T-helper 22 cell (primary cell): Measurements from ENCODE around the gene PPARD.
"Not testable (repeated sequence)": the region's sequence is repeated elsewhere in the genome, so short reads cannot be mapped to it uniquely, and the experiment has no call there.

Experiments
- DNase-seq: peaks from one replicate; pipeline ENCODE4 v3.0.0-alpha.2; 2020; ENCODE audit warnings: low read depth

PPARD gene

GRCh38 chr6:35342258-35343091 lies at the start of gene PPARD:
Gene PPARD (plus strand): TSS chr6:35342558. CDS start chr6:35411088, 68,530 bp downstream.
- DNase-seq = peak; percentile 94

- DNase-seq = no peak
These were observed 48.7 kb upstream of the PPARD start for GRCh38 chr6:35293681-35294080.

- DNase-seq = peak; percentile 17
These were observed 47.9 kb upstream of the PPARD start for GRCh38 chr6:35294308-35294945.

GRCh38 chr6:35295036-35295435 lies 47.3 kb upstream of the PPARD start:
- DNase-seq = no peak

GRCh38 chr6:35295521-35296315 lies 46.6 kb upstream of the PPARD start:
- DNase-seq = no peak

GRCh38 chr6:35296931-35297600 lies 45.3 kb upstream of the PPARD start:
- no peak for DNase-seq

- DNase-seq = peak; percentile 77
These were observed 44.5 kb upstream of the PPARD start, which contains the start of gene DEF6 for GRCh38 chr6:35297601-35298481. Gene DEF6 (plus strand): TSS chr6:35297818. CDS start chr6:35297857, 39 bp downstream.

GRCh38 chr6:35298625-35299140 lies 43.7 kb upstream of the PPARD start:
- DNase-seq = no peak

GRCh38 chr6:35299674-35300073 lies 42.7 kb upstream of the PPARD start:
- DNase-seq = peak; percentile 13

- peak; percentile 51 for DNase-seq
These were observed 41.5 kb upstream of the PPARD start for GRCh38 chr6:35300848-35301247.

- DNase-seq = peak; percentile 83
These were observed 39.6 kb upstream of the PPARD start for GRCh38 chr6:35302604-35303241.

GRCh38 chr6:35304299-35304698 lies 38.1 kb upstream of the PPARD start:
- DNase-seq = no peak

- peak; percentile 13 for DNase-seq
These were observed 37.2 kb upstream of the PPARD start for GRCh38 chr6:35305117-35305516.

GRCh38 chr6:35307138-35307537 lies 35.2 kb upstream of the PPARD start:
- not testable (repeated sequence) for DNase-seq

- not testable (repeated sequence) for DNase-seq
These were observed 33.8 kb upstream of the PPARD start for GRCh38 chr6:35308543-35308942.

GRCh38 chr6:35309611-35310264 lies 32.6 kb upstream of the PPARD start:
- DNase-seq = no peak

GRCh38 chr6:35310265-35310831 lies 32.0 kb upstream of the PPARD start:
- no peak for DNase-seq

GRCh38 chr6:35311390-35312075 lies 30.8 kb upstream of the PPARD start:
- peak; percentile 29 for DNase-seq
